GM04503 (cell line): ENCODE results near the gene ZNF692.
A peak's percentile ranks its signal among the peaks of the same experiment; 100 is the strongest.

Experiments used
- DNase-seq: peaks from one replicate; pipeline ENCODE4 v3.0.0-alpha.2; 2012; ENCODE audit warnings: low read depth

Gene ZNF692

DNA sequence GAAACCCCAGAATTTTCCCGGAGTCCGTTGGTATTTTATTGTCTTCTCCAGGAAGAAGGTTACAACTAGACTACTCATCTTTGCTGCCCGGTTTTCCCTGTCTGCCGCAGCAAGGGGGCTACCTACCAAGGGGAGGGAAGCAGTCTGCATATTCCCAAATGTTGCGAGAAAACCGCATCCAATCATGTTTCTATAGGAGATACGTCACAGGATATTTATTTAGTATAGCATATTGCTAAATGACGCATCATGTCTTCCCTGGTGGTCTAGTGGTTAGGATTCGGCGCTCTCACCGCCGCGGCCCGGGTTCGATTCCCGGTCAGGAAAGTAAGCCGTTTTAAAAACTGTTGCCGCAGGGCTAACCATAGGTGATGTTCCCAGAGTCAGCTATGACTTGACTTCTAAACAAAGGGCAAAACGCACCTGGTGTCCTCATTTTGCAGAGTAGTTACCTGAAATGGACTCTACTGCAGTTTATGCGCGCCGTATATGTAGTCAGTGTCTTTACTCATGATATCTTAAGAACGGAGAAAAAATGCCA lies 15.2 kb upstream of the ZNF692 start:
- no peak for DNase-seq

DNA sequence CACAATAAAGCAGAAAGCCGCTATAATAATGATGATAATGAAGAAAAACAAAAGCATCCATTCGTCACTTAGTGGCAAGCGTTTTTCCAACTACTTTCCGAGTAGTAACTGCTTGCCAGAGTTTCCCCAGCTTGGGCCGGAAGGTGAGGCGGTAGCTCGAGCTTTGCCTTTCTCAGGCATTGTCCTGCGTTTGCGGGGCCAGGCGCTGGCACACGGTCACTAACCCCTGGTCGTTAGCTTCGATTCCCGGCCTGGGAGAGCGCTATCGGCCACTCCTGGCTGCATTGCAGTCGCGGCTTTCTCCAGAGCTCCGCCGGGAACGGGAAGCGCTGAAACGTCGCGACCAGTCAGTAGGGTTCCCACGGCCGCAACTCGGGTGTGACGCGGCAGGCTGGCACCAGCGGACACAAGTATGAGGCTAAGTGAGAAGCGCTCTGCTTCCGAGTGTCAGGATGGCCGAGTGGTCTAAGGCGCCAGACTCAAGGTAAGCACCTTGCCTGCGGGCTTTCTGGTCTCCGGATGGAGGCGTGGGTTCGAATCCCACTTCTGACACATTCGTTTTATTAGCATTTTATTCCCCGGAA lies 14.6 kb upstream of the ZNF692 start:
- peak; percentile 80 for DNase-seq

DNA sequence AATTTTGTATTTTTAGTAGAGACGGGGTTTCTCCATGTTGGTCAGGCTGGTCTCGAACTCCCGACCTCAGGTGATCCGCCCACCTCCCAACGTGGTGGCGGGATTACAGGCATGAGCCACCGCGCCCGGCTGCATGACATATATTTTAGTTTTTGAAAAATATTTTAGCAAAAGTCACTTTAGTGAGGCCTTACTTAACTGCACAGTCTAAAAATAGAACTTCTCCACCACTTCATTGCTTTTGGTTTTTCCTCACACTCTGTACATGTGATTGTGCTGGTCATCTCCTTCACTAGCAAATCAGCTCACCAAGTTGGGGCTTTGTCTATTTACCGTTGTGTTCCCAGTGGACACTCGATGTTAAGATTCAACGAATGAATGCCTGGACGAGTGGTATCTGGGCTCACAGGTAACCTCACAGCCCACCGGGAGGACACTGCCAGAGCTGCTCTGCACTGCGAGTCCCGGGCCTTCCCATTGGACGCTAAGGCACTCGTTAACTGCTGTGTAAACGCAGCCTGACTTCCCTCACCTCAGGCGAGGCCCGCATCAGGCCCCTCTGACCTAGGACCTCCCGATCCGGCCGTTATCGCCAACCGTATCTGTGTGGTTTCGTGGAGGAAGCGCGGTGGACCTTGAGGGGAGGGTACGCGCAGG lies 14.0 kb upstream of the ZNF692 start:
- peak; percentile 38 for DNase-seq

DNA sequence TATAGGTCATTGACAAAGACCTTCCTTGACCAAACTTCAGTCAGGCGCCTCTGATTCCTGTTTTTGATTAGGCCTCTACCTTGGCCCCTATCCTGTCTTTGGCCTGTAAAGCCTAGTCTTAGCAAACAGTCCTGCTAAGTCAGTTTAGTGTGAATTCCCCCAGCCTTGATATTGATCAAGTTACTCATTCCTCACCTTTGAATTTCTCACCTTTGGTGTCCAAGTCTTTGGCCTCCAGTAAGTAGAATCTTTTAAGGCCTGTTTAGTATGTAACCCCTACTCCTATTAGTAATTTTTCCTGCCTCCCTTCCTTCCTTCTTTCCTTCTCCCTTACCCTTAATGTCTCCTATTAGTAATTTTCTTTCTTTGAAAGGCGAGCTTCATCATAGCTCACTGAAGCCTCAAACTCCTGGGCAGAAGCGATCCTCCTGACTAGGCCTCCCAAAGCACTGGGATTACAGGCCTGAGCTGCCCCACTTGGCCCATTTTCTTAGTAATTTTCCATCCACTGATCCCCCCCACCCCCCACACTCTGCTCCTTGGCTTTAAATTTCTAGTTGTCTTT lies 13.0 kb upstream of the ZNF692 start:
- DNase-seq, result no peak

DNA sequence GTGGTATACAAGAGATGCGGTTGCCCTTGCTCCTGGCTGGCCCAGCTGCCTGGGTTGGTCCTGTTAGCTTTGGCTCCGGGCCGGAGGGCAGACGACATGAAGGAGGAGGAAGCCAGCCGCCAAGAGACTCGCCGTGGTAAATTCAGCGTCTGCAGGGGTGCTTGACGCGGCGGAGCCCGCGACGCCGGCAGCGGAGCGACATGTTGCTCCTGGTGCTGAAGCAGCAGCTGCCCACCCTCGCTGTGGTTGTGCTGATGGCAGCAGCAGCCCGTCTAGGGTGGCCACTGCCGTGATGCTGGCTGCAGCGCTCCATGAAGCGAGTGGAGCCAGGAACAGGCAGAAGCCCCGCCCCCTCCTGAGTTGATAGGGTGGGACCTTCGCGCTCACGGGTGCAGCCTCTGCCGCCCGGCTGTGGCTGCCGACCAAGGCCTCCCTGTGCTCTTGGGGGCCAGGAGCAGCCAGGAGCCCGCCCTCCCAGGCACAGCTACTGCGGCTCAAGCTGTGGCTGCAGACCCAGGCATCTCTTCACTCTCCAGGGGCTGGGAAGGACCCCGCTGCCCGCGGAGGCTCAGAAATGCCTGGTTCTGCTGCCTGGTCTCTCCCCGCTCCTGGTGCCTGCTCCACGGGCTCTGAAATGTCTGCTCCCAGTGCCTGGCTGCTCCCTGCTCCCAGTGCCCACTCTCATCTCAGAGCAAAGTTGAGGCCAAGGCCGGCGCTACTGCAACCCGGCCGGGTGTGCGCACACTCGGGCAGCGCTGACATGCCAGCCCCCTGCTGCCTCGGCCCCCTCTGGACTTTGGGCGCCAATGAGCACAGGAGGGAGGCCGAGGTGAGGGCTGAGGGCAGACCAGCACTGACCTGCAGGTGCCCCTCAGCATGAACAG lies 4.4 kb upstream of the ZNF692 start:
- DNase-seq, result no peak

DNA sequence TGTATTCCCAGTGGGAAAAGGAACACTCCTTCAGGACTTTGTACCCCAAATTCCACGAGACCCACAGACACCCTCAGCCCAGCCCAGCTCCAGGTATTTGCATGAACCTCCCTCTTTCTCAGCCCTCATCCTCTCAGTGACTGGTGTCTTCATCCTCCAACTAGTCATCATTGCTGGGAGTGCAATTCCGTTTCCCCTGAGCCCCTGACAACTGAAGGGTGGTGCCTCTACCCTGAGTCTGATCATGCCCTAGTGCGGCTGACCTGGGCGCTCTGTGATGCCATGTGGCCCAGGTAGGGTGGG lies 3.8 kb upstream of the ZNF692 start:
- no peak for DNase-seq

DNA sequence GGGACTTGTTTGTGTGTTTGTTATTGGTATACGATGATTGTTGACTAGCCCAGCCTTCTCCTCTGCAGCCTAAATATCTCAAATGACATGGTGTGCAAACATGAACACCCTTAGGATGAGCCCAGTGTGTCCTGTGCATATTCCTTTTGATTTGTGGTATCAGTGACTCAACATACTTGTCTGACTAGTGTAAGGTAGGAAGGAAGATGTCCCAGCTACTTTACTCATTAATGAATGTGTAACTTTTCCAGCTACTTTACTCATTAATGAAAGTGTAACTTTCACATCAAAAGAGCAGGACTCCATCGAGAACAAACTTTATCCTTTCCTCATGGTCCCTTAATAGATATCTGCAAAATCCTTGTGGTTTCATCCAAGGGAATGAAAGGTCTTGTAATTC lies 2.7 kb upstream of the ZNF692 start:
- no peak for DNase-seq

DNA sequence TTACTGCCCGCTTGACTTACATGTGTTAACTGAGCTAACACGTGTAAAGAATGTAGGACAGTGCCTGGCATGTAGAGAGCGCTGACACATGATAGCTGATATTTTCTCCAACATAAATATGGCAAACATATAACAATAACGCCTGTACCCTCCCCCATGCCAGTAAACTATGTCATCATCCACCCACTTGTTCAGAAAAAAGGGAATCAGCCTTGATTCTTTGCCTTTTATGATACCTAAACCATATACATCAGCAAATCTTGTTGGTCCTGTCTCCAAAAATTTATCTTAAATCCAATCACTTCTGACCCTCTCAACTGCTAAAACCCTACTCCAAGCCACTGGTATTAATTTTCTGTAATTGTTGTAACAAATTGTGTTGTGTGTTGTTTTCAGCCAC lies 1.1 kb upstream of the ZNF692 start:
- no peak for DNase-seq

DNA sequence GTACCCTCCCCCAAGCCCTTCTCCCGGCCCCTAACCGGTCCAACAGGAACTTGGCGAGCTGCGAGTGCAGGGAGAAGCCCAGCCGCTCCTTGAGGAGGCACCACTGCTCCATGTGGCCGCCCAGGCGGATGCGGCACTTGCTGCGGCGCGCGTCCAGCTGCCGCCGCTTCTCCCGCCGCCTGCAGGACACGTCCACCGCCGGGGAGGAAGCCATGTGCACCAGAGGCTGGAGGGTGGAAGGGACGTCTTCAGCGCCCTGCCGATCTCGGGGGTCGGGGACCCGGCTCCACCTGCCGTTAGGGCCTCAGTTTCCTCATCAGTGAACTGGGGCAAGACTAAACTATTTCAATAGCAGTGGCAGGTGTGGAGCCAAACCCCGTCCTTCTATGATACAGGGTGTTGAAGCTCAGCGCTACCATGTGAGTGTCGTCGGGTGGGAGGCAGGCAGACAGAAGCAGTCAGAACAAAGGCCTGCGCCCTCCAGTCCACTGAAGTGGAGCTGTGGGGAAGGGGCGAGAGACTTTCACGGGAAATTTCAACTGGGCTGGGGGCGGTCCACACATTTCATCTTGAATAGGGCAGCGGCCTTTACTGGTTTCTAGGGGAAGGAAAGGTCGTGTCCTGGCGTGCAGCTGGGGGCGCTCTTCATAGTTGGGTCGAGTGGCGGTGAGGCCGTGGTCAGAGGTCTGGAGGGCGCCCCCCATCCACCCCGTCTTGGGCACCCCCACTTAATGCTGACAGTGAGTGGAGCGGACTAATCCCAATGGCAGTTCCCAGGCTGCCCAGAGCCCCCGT lies 592 bp downstream of the ZNF692 start:
- no peak for DNase-seq

DNA sequence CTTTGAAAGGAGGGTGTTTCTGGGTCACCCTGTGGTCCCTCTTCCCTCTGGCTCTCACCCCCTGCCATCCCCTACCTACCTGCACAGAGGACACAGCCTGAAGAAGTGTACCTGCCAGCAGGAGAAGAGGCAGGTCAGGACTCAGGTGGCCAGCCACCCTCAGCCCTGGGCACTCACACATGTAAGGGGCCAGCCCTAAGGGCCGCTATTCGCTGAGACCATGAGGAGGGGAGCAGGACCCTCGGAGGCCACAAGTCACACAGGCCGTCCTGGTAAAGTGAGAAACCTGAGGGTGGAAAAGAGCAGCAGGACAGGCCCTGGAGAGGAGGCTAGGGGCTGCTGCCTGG lies 1.2 kb downstream of the ZNF692 start:
- DNase-seq, result no peak

DNA sequence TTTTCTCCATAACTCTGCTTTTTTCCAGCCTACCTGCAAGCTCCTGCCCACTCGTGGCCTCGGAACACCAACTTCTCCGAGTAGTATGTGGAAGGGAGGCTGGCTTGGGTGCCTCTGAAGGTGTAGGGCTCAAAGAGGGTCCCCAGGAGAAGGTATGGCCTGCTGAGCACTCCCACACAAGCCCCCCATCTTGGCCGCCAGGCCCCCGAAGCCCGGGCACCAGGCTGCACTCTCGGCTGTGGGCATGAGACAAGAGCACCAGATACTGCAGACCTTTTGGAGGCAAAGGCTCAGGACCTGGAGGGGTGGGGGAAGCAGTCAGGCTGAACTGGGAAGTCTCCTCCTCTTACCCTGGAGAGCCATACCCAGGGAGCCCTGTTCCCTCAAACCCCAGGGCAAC lies 1.7 kb downstream of the ZNF692 start:
- no peak for DNase-seq

DNA sequence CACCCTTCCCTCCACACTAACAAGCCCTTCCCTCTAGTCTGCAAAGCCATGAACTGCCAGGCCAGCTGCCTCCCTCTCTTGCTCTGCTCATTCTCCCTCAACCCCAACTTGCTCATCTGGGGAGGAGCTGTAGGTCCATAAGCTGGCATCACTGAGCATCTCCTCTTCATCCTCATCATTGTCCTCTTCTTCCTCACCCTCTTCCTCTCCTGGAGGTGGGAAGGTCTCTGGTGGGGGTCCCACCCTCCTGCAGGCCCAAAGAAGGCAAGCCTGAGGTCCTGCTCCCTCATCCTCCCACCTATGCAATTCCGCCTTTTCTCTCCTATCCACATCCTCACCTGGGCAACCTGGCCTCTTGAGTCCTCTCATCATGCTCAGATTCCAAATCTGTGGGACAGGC lies 2.7 kb downstream of the ZNF692 start:
- DNase-seq, result no peak

DNA sequence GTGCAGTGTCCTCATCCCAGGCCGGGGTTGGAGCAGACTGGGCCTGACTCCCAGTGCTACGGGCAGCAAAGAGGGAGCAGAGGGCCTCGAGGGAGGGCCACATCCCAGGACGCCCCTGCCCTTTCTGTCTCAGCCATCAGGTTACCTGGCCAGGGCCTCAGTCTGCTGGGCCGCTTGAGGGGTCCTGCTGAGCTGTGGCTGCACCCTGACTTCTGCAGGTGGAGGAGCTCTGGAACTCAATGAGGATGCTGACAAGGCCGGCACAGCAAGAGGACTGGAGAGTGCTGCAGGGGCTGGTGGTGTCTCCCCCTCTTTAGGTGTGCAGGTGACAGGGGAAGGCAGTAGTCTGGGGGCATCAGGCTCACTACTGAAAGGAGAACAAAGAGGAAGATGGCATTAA lies 3.3 kb downstream of the ZNF692 start:
- DNase-seq, result no peak

DNA sequence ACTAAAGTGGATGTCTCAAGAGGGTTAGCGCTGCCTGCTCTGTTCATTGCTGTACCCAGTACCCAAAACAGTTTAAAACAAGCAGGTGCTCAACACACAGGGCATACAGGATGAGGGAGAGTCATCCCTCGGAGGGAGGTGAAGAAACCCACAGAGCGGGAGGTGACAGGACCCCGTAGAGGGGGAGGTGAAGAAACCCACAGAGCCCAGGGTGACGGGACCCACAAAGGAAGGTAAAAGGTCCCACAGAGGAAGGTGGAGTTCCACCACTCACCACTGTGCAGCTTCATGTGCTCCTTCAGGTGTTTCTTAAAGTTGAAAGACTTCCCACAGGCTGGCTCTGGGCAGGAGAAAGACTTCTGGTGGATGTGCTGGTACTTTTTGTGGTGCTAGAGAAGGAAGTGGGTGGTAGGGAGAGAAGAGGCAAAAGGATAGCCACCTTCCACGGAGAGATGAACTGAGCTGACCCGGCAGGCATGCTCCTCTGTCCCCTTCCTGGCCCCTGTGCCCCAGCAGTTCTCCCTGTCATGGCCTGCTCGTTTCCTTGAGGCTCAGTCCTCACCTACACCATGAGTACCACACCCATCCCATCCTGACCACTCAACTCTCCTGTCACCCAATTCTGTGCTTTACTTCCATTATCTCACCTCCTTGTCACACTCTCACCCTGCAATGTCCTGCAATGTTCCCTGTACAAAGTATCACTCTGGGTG lies 5.1 kb downstream of the ZNF692 start:
- DNase-seq, result no peak

DNA sequence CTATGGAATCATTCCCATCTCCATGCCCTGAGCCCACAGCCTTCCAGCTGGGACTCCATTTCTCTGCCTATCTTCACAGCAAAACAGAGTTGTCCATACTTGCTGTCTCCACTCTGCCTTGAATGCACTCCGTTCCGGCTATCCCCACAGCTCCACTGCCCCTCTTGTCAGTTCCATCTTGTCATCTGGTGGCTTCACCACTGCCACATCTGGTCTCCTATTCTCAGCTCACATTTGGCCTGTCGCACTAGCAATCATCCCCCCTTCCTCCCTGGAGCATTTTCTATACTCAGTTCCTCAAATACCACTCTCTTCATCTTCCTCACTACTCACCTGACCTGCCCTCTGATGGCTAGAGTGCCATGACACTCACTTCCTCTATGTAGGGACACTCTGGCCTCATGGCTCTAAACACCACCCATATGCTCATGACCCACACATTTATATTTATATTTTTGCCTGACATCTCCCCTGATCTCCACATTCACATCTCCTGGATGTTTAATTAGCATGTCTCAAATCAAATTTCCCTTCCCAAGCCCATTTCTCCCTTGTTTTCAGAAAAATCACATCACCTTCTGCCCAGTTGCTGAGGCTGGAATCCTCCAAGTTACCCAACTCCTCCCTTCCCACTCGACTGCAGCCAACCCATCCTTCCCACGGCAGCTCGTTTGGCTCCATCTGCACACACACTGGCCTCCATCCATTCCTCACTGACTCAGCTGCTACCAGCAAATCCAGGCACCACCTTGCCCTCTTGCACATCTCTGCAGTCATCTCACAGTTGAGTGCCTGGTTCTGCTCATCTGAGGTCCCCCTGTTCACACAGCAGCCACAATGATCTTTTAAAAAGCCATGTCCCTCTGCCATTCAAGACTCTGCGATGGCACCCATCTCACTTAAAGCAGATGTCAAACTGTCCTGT lies 6.1 kb downstream of the ZNF692 start:
- DNase-seq, result no peak

DNA sequence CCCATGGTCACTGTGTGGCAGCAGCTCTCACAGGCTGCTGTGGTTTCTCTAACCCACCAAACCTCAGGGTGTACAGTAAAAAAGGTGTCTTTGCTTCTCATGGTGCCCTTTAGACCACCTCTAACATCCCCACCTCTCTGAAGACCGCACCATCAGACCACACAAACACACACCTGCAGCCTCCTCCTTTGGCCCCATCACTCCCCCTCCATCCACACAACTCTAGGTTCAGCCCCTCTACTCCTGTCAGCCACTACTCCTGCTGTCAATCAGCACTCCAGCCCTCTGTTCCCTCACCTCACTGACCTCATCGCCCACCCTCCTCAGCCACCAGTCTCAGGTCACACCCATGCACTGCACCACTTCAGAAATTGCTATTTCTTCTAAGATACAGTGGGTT lies 7.5 kb downstream of the ZNF692 start:
- DNase-seq, result no peak

DNA sequence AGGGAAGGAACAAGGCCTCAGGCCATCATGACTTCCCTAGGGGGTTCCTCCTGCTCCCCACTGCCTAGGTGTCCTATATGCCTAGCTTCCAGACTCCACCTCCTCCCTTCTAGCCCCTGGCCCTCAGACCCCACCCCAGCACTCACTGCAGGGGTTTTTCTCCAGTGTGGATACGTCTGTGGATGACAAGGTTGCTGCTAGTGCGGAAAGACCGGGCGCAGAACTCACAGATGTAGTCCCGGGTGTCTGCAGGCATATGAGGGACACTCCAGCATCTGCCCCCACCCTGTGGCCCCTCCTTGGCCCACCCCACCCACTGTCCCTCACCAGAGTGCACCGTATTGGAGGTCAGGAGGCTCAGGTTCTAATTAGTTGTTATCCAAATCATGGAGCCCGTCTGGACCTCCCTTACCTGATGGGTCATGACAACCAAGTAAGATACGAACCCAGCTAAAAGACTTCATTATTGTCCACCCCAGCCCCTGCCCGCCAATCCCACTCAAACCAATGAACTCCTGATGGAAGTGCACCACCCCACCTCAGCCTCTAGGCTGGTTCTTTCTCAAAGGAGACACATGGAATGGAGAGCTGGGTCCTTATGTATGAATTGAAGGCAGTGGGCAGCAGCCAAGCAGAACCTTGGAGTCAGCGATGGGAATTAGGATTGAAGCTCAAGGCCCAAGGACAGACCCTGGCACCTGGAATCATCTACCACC lies 8.2 kb downstream of the ZNF692 start:
- no peak for DNase-seq

DNA sequence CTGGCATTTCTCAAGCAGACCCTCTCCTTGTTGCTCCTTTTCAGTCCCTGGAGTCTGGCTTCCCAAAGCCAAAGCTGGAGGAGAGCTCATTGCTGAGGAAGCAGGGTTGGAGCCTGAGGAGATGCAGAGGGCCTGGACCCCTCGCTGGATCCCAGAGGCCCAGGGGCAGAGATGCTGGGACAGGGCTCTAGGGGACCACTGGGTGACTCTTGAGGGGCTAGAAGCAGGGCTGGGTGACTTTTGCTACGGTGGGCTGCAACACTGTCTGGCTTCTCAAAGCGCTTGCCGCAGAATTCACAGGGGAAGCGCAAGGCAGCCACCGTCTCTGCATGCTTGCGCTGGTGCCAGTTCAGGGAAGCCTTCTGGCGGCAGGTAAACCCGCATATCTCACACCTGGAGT lies 8.8 kb downstream of the ZNF692 start:
- DNase-seq, result no peak

DNA sequence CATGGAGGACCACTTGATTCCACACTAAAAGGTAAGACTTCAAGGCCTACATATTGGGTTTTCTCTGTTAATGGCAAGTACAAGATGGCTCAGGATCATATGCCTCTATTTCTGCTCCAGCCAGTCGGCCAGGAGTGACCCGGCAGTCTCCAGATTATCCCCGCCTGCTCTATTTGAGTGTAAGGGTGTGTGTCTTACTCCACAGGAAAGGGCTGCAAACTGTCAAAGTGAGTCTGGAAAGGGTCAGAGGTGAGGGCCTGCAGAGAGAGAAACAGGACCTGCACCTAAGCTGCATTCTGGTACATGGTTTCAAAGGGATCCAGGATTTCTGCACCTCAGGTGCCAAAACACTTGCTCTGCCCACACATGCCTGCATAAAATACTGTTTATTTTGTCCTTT lies 9.2 kb downstream of the ZNF692 start:
- no peak for DNase-seq

DNA sequence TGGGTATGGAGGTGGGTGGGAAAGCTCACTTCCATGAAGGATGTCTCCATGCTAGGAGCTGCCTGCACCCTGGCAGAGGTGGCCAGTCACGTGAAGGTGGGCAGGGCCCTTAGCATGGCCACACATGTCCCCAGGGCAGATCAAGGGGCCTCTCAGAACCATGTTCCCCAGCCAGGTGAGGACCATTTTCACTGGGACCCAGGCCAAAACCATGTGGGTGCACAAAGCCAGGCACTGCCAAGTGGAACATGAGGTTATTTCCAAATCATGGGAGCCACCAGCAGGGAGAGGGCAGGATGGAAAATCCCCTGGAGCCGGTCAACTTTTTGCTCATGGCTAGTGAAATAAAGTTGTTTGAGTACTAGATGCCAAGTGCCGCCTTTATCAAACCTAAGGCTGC lies 9.7 kb downstream of the ZNF692 start:
- no peak for DNase-seq
